Lower leg skin (tissue), 4 donors: ENCODE results near the gene NINL. TPM values are rescaled to one million over a fixed set of nuclear protein-coding genes. Genes with fewer than 3 reads are reported as not detected.

Source experiments
- DNase-seq, 2 donors: peaks; one replicate each; pipeline ENCODE4 v3.0.0-alpha.2; 2019; ENCODE audit warnings: low spot score in 2 of 2
- H3K4me3 ChIP-seq: fragments of 200-600 bp; sonication (generic); 2 replicates; pipeline ENCODE4 v1.5.1; 2017; ENCODE audit warnings: mild to moderate bottlenecking, low read depth; ENCODE audit not compliant: poor library complexity, severe bottlenecking
- POLR2A ChIP-seq, 2 donors: fragments of 450-650 bp; IDR thresholded peaks; one replicate each; pipeline ENCODE4 v1.6.1; 2016 to 2017; ENCODE audit warnings: antibody characterized with exemption in 2 of 2, mild to moderate bottlenecking in 1 of 2, moderate library complexity in 1 of 2
- WGBS, 2 donors: methylation state at CpG; one replicate each; pipeline ENCODE4 v1.1.5; 2018; 5-methylcytosine and 5-hydroxymethylcytosine counted together
- intact Hi-C: fragments of 100-400 bp; cut with DNase I; formaldehyde crosslinking; loops from one replicate; pipeline ENCODE4 v1.15.0; 2023; ENCODE audit warnings: low total_unique reads
- total RNA-seq, 4 donors: library from RNA; depleted of rRNA; stranded (reverse); fragments of >200 nt; gene quantifications; one replicate each; pipeline ENCODE4 v1.1.0, GENCODE V29; 2016
- TF ChIP-seq, protein P1 (sequence below), 3 donors: fragments of 450-650 bp; IDR thresholded peaks; one replicate each; pipeline ENCODE4 v1.5.1; 2016; ENCODE audit warnings: antibody characterized with exemption in 3 of 3, mild to moderate bottlenecking in 3 of 3, moderate library complexity in 2 of 3

Gene NINL
- total RNA-seq, 4 donors from 2014 or later = 2.1 to 4.7 (median 3.7) TPM

DNA sequence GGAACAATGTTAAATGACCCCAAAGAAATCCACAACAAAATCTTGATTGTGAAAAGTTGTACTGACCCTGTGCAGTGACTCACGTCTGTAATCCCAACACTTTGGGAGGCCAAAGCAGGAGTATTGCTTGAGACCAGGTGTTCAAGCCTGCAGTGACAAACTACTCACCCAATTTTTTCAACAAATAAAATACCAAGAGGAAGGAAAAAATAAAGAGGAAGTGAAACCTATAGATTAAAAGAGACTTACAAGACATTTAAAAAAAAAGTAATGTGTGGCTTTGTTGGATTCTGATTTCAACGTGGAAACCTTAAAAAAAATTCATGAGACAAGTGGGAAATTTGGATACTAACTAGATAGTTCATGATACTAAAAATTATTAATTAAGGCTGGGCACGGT lies 146.0 kb downstream of the NINL start:
- no peak overlapping the region for H3K4me3 ChIP-seq
- no peak for DNase-seq
- no peak for TF ChIP-seq POLR2A (IDR thresholded peaks at IDR 0.05)
- TF ChIP-seq, protein P1, sequence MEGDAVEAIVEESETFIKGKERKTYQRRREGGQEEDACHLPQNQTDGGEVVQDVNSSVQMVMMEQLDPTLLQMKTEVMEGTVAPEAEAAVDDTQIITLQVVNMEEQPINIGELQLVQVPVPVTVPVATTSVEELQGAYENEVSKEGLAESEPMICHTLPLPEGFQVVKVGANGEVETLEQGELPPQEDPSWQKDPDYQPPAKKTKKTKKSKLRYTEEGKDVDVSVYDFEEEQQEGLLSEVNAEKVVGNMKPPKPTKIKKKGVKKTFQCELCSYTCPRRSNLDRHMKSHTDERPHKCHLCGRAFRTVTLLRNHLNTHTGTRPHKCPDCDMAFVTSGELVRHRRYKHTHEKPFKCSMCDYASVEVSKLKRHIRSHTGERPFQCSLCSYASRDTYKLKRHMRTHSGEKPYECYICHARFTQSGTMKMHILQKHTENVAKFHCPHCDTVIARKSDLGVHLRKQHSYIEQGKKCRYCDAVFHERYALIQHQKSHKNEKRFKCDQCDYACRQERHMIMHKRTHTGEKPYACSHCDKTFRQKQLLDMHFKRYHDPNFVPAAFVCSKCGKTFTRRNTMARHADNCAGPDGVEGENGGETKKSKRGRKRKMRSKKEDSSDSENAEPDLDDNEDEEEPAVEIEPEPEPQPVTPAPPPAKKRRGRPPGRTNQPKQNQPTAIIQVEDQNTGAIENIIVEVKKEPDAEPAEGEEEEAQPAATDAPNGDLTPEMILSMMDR (IDR thresholded peaks at IDR 0.05) = no peak
- 83 to 90% methylated on average over 3 of the region's 3 CpGs for WGBS, 2 donors
- intact Hi-C loops = no loop called here

DNA sequence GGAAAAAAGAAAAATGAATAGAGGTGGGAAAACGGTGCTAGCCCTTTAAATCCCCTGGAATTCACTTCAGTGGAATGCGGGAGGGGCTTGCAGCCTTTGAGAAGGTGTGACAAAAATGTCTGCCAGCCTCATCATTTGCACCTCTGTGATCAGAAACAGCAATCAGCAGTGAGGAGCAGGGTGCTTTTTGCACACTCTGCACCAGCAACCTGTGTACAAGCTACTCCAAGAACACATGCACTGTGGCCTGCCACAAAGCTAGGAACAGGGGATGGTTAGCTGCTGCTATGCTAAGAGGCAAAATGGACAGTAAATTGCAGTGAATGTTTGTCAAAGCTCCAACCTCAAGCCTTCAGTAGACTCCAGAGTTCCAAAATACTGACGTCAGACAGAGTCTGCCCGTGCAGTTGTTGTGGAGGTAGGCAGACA lies 148.2 kb downstream of the NINL start:
- no peak for TF ChIP-seq POLR2A (IDR thresholded peaks at IDR 0.05)
- TF ChIP-seq, protein P1 (IDR thresholded peaks at IDR 0.05) = no peak
- DNase-seq = no peak
- H3K4me3 ChIP-seq = no peak overlapping the region
- 40 to 50% methylated on average over 4 of the region's 4 CpGs for WGBS, 2 donors
- intact Hi-C loops = no loop called here

DNA sequence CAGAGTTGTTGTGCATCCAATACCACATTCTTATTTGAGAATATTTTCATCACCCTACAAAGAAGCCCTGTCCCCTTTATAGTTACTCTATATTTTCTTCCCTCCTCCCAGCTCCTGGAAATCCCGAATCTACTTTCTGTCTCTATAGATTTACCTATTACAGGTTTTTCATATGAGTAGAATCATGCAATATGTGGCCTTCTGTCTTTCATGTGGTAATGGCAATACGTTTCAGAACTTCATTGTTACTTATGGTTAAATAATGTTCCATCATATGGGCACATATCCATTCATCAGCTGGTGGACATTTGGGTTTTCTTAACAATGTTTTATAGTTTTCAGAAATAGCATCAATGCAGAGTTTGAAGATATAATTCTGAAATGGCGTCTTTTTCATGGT lies 160.8 kb downstream of the NINL start:
- WGBS, 2 donors = 93 to 96% methylated on average over 3 of the region's 3 CpGs
- no peak for TF ChIP-seq POLR2A (IDR thresholded peaks at IDR 0.05)
- TF ChIP-seq, protein P1 (IDR thresholded peaks at IDR 0.05) = no peak
- H3K4me3 ChIP-seq = no peak overlapping the region
- no peak for DNase-seq
- intact Hi-C loops = no loop called here

GRCh38 chr20:25422032-25422431 lies 163.3 kb downstream of the NINL start:
- 86 to 88% methylated on average over 4 of the region's 4 CpGs for WGBS, 2 donors
- no peak for TF ChIP-seq POLR2A (IDR thresholded peaks at IDR 0.05)
- TF ChIP-seq, protein P1 (IDR thresholded peaks at IDR 0.05) = no peak
- DNase-seq = no peak
- H3K4me3 ChIP-seq = no peak overlapping the region
- intact Hi-C loops = no loop called here

GRCh38 chr20:25421102-25421501 lies 164.2 kb downstream of the NINL start:
- no peak for DNase-seq
- TF ChIP-seq, protein P1 (IDR thresholded peaks at IDR 0.05) = no peak
- no peak for TF ChIP-seq POLR2A (IDR thresholded peaks at IDR 0.05)
- intact Hi-C loops = no loop called here
- H3K4me3 ChIP-seq = no peak overlapping the region

GRCh38 chr20:25418776-25419175 lies 166.6 kb downstream of the NINL start:
- 81 to 82% methylated on average over 1 of the region's 1 CpG for WGBS, 2 donors

More at GRCh38 chr20:25418776-25419175, 166.6 kb downstream of the NINL start:
- no peak overlapping the region for H3K4me3 ChIP-seq
- intact Hi-C loops = no loop called here
- TF ChIP-seq, protein P1 (IDR thresholded peaks at IDR 0.05) = no peak
- no peak for TF ChIP-seq POLR2A (IDR thresholded peaks at IDR 0.05)
- no peak for DNase-seq
